ENCODE data around the gene DAZAP2.

Gene DAZAP2

DNA sequence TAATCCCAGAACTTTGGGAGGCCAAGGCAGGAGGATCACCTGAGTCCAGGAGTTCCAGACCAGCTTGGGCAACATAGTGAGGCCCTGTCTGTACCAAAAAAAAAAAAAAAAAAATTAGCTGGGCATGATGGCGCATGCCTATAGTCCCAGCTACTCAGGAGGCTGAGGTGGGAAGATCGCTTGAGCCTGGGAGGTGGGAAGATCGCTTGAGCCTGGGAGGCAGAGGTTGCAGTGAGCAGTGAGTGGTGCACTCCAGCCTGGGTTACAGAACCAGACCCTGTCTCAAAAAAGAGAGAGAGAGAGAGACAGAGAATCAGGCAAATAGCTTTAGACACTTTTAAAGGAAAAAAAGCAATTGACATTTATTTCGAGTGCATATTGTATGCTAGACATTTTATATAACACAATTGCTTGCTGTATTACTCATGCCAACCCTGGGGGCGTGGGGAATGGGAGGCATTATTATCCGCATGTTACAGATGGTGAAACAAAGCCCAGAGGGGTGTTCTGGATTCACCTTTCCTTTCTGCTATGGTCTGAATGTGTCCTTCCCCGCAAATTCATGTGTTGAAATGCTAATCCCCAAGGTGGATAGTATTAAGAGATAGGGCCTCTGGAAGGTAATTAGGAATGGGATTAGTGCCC, 30.5 kb upstream of the DAZAP2 start:
- TF ChIP-seq TOX (CRISPR knock-in tag; IDR thresholded peaks at IDR 0.05; ENCODE audit: borderline replicate concordance), result no peak
- TF ChIP-seq BACH2 (CRISPR knock-in tag; IDR thresholded peaks at IDR 0.05; ENCODE audit: borderline replicate concordance), result no peak
- no peak for TF ChIP-seq PPARA (CRISPR knock-in tag; IDR thresholded peaks at IDR 0.05; ENCODE audit: borderline replicate concordance)
- no peak for TF ChIP-seq ZNF8 (CRISPR knock-in tag; IDR thresholded peaks at IDR 0.05)
- TF ChIP-seq, protein P1, sequence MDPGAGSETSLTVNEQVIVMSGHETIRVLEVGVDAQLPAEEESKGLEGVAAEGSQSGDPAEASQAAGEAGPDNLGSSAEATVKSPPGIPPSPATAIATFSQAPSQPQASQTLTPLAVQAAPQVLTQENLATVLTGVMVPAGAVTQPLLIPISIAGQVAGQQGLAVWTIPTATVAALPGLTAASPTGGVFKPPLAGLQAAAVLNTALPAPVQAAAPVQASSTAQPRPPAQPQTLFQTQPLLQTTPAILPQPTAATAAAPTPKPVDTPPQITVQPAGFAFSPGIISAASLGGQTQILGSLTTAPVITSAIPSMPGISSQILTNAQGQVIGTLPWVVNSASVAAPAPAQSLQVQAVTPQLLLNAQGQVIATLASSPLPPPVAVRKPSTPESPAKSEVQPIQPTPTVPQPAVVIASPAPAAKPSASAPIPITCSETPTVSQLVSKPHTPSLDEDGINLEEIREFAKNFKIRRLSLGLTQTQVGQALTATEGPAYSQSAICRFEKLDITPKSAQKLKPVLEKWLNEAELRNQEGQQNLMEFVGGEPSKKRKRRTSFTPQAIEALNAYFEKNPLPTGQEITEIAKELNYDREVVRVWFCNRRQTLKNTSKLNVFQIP (CRISPR knock-in tag; IDR thresholded peaks at IDR 0.05; ENCODE audit: borderline replicate concordance, low read depth), result no peak
- no peak for ATAC-seq

DNA sequence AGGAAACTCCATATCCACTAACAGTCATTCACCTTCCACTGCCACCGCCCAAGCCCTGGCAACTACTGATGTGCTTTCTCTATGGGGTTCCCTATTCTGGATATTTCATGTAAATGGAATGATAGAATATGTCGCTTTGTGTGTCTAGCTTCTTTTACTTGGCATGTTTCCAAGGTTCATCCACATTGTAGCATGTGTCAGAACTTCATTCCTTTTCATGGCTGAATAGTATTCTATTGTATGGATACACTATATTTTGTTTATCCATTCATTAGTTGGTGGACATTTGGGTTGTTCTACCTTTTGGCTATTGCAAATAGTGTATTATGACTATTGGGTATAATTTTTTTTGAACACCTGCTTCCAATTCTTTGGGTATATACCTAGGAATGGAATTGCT, 29.4 kb upstream of the DAZAP2 start:
- ATAC-seq, result no peak
- TF ChIP-seq BACH2 (CRISPR knock-in tag; IDR thresholded peaks at IDR 0.05; ENCODE audit: borderline replicate concordance), result no peak
- TF ChIP-seq TCF4 (CRISPR knock-in tag; IDR thresholded peaks at IDR 0.05; ENCODE audit: borderline replicate concordance), result no peak
- TF ChIP-seq RARB (CRISPR knock-in tag; IDR thresholded peaks at IDR 0.05), result no peak
- no peak for TF ChIP-seq CSDC2 (CRISPR knock-in tag; IDR thresholded peaks at IDR 0.05)
- TF ChIP-seq, protein P2, sequence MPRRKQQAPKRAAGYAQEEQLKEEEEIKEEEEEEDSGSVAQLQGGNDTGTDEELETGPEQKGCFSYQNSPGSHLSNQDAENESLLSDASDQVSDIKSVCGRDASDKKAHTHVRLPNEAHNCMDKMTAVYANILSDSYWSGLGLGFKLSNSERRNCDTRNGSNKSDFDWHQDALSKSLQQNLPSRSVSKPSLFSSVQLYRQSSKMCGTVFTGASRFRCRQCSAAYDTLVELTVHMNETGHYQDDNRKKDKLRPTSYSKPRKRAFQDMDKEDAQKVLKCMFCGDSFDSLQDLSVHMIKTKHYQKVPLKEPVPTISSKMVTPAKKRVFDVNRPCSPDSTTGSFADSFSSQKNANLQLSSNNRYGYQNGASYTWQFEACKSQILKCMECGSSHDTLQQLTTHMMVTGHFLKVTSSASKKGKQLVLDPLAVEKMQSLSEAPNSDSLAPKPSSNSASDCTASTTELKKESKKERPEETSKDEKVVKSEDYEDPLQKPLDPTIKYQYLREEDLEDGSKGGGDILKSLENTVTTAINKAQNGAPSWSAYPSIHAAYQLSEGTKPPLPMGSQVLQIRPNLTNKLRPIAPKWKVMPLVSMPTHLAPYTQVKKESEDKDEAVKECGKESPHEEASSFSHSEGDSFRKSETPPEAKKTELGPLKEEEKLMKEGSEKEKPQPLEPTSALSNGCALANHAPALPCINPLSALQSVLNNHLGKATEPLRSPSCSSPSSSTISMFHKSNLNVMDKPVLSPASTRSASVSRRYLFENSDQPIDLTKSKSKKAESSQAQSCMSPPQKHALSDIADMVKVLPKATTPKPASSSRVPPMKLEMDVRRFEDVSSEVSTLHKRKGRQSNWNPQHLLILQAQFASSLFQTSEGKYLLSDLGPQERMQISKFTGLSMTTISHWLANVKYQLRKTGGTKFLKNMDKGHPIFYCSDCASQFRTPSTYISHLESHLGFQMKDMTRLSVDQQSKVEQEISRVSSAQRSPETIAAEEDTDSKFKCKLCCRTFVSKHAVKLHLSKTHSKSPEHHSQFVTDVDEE (CRISPR knock-in tag; IDR thresholded peaks at IDR 0.05), result no peak
- no peak for TF ChIP-seq GLIS3 (CRISPR knock-in tag; IDR thresholded peaks at IDR 0.05)
- TF ChIP-seq ZNF70 (CRISPR knock-in tag; IDR thresholded peaks at IDR 0.05), result no peak

DNA sequence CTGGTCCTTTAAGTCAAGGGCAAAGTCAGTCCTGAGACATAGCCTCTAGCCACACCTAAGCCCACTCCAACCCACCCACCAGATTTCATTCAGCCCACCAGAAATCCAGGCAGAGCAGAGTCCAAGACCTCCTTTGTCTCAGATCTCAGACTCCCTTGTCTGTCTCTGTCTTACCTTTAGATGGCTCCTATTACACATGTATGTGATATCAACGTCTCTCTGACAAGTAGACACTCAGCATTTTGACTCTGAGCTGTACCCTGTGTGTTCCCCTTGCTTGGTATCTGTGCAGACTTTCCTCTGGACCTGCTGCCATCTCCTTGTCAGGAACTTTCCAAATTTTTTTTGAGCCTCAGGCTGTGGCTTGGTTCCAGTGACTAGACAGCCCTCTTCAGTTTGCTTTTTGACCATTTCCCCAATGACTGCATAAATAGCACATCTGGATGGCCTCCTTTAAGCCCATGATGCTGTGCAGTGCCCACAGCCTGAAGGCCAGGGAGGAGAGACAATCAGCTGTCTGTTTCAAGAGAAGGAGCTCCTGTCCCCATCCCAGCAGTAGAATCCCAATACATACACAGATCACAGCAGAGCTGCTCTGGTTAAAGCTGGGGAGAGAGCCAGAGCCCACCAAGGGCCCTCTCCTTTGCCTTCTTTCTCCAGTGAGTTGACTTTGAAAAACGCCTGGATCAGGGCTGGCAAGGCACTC, 27.8 kb upstream of the DAZAP2 start:
- no peak for ATAC-seq
- TF ChIP-seq PPARA (CRISPR knock-in tag; IDR thresholded peaks at IDR 0.05; ENCODE audit: borderline replicate concordance), result no peak
- TF ChIP-seq, protein P1 (CRISPR knock-in tag; IDR thresholded peaks at IDR 0.05; ENCODE audit: borderline replicate concordance, low read depth), result no peak
- TF ChIP-seq, protein P3, sequence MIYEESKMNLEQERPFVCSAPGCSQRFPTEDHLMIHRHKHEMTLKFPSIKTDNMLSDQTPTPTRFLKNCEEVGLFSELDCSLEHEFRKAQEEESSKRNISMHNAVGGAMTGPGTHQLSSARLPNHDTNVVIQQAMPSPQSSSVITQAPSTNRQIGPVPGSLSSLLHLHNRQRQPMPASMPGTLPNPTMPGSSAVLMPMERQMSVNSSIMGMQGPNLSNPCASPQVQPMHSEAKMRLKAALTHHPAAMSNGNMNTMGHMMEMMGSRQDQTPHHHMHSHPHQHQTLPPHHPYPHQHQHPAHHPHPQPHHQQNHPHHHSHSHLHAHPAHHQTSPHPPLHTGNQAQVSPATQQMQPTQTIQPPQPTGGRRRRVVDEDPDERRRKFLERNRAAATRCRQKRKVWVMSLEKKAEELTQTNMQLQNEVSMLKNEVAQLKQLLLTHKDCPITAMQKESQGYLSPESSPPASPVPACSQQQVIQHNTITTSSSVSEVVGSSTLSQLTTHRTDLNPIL (CRISPR knock-in tag; IDR thresholded peaks at IDR 0.05; ENCODE audit: low read depth), result no peak
- TF ChIP-seq TCF4 (CRISPR knock-in tag; IDR thresholded peaks at IDR 0.05; ENCODE audit: borderline replicate concordance), result no peak
- no peak for TF ChIP-seq BACH2 (CRISPR knock-in tag; IDR thresholded peaks at IDR 0.05; ENCODE audit: borderline replicate concordance)
- TF ChIP-seq GLIS3 (CRISPR knock-in tag; IDR thresholded peaks at IDR 0.05), result no peak
- no peak for TF ChIP-seq OSR1 (CRISPR knock-in tag; IDR thresholded peaks at IDR 0.05)
- TF ChIP-seq, protein P4, sequence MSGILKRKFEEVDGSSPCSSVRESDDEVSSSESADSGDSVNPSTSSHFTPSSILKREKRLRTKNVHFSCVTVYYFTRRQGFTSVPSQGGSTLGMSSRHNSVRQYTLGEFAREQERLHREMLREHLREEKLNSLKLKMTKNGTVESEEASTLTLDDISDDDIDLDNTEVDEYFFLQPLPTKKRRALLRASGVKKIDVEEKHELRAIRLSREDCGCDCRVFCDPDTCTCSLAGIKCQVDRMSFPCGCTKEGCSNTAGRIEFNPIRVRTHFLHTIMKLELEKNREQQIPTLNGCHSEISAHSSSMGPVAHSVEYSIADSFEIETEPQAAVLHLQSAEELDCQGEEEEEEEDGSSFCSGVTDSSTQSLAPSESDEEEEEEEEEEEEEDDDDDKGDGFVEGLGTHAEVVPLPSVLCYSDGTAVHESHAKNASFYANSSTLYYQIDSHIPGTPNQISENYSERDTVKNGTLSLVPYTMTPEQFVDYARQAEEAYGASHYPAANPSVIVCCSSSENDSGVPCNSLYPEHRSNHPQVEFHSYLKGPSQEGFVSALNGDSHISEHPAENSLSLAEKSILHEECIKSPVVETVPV (CRISPR knock-in tag; IDR thresholded peaks at IDR 0.05), result no peak
- TF ChIP-seq TOX (CRISPR knock-in tag; IDR thresholded peaks at IDR 0.05; ENCODE audit: borderline replicate concordance), result no peak
- TF ChIP-seq SNAI2 (CRISPR knock-in tag; IDR thresholded peaks at IDR 0.05), result no peak
- no peak for TF ChIP-seq ZFP3 (CRISPR knock-in tag; IDR thresholded peaks at IDR 0.05)
- TF ChIP-seq ZC3H10 (CRISPR knock-in tag; IDR thresholded peaks at IDR 0.05), result no peak
- no peak for TF ChIP-seq ZFP30 (CRISPR knock-in tag; IDR thresholded peaks at IDR 0.05)
- TF ChIP-seq ISL1 (CRISPR knock-in tag; IDR thresholded peaks at IDR 0.05), result no peak
